GM08714 (cell line): ENCODE results near the gene DNER.
"Not testable (repeated sequence)": the region's sequence is repeated elsewhere in the genome, so short reads cannot be mapped to it uniquely, and the experiment has no call there.

ENCODE experiments used
- H3K4me3 ChIP-seq: fragments of 200-500 bp; sonication (Bioruptor generic); 2 replicates; pipeline ENCODE4 v1.5.1; 2014; ENCODE audit warnings: mild to moderate bottlenecking, low read length, inconsistent platforms
- ZNF274 ChIP-seq: IDR thresholded peaks from 2 replicates; pipeline ENCODE4 v1.6.1; 2012; ENCODE audit warnings: mild to moderate bottlenecking, low read depth, low read length

The DNER gene

GRCh38 chr2:229728370-229728769, 14.0 kb upstream of the DNER start:
- H3K4me3 ChIP-seq = no peak overlapping the region
- no peak for TF ChIP-seq ZNF274

GRCh38 chr2:229726643-229727042, 12.3 kb upstream of the DNER start:
- H3K4me3 ChIP-seq = no peak overlapping the region
- TF ChIP-seq ZNF274 = no peak

- TF ChIP-seq ZNF274 = no peak
- no peak overlapping the region for H3K4me3 ChIP-seq
These were observed 11.6 kb upstream of the DNER start for GRCh38 chr2:229725716-229726574.

GRCh38 chr2:229723192-229723591, 8.8 kb upstream of the DNER start:
- H3K4me3 ChIP-seq = not testable (repeated sequence)

GRCh38 chr2:229719926-229720647, 5.7 kb upstream of the DNER start:
- TF ChIP-seq ZNF274 = no peak
- no peak overlapping the region for H3K4me3 ChIP-seq

GRCh38 chr2:229718057-229718456, 3.7 kb upstream of the DNER start:
- H3K4me3 ChIP-seq = no peak overlapping the region
- TF ChIP-seq ZNF274 = no peak

- TF ChIP-seq ZNF274 = no peak
- no peak overlapping the region for H3K4me3 ChIP-seq
These were observed 1.6 kb upstream of the DNER start for GRCh38 chr2:229715895-229716507.

GRCh38 chr2:229714736-229715541, 584 bp upstream of the DNER start:
- H3K4me3 ChIP-seq = peak overlapping the region; percentile 53; the same call in 1 of the 2 replicates
- no peak for TF ChIP-seq ZNF274

- H3K4me3 ChIP-seq = peak overlapping the region; percentile 46; the same call in 1 of the 2 replicates
- no peak for TF ChIP-seq ZNF274
These were observed 830 bp downstream of the DNER start for GRCh38 chr2:229713371-229714079.

- no peak for TF ChIP-seq ZNF274
- H3K4me3 ChIP-seq = no peak overlapping the region
These were observed 2.2 kb downstream of the DNER start for GRCh38 chr2:229712136-229712535.

GRCh38 chr2:229708335-229708734, 6.0 kb downstream of the DNER start:
- TF ChIP-seq ZNF274 = no peak
- H3K4me3 ChIP-seq = no peak overlapping the region

- no peak for TF ChIP-seq ZNF274
- H3K4me3 ChIP-seq = no peak overlapping the region
These were observed 10.3 kb downstream of the DNER start for GRCh38 chr2:229703909-229704630.

- TF ChIP-seq ZNF274 = no peak
These were observed 12.6 kb downstream of the DNER start for GRCh38 chr2:229701716-229702115.

More at GRCh38 chr2:229701716-229702115, 12.6 kb downstream of the DNER start:
- H3K4me3 ChIP-seq = no peak overlapping the region
